ENCODE data around the gene HIVEP3.

Gene HIVEP3

GRCh38 chr1:41536361-41536802 lies 382.3 kb downstream of the HIVEP3 start:
- peaks cover 0 to 18% (median 13%) of the 10 kb centered on the region in 5 donors for H3K4me1 ChIP-seq (ENCODE audit: control insufficient read depth in 5 of 5, insufficient read depth in 5 of 5, low read length in 5 of 5)
- no peak overlapping the region for H3K27ac ChIP-seq (ENCODE audit: low read depth, low read length)
- H3K9me3 ChIP-seq (ENCODE audit: control insufficient read depth in 5 of 5, low read length in 5 of 5) = no peaks in the 10 kb centered on the region
- no peaks in the 10 kb centered on the region for H3K36me3 ChIP-seq (ENCODE audit: control insufficient read depth in 5 of 5, insufficient read depth in 5 of 5, low read length in 5 of 5)
- no peak overlapping the region for H3K4me3 ChIP-seq (ENCODE audit: low read depth in 1 of 5, low read length in 5 of 5)
- H3K27me3 ChIP-seq (ENCODE audit: control insufficient read depth in 5 of 5, insufficient read depth in 4 of 5, low read length in 5 of 5) = no peaks in the 10 kb centered on the region
- no peak overlapping the region for H3K9ac ChIP-seq (ENCODE audit: low read length in 5 of 5)

GRCh38 chr1:41535716-41536115 lies 383.0 kb downstream of the HIVEP3 start:
- no peaks in the 10 kb centered on the region for H3K9me3 ChIP-seq (ENCODE audit: control insufficient read depth in 5 of 5, low read length in 5 of 5)
- no peaks in the 10 kb centered on the region for H3K36me3 ChIP-seq (ENCODE audit: control insufficient read depth in 5 of 5, insufficient read depth in 5 of 5, low read length in 5 of 5)
- H3K4me1 ChIP-seq (ENCODE audit: control insufficient read depth in 5 of 5, insufficient read depth in 5 of 5, low read length in 5 of 5) = peaks cover 0 to 14% (median 13%) of the 10 kb centered on the region in 5 donors
- H3K9ac ChIP-seq (ENCODE audit: low read length in 5 of 5) = no peak overlapping the region
- no peak overlapping the region for H3K4me3 ChIP-seq (ENCODE audit: low read depth in 1 of 5, low read length in 5 of 5)
- no peaks in the 10 kb centered on the region for H3K27me3 ChIP-seq (ENCODE audit: control insufficient read depth in 5 of 5, insufficient read depth in 4 of 5, low read length in 5 of 5)
- H3K27ac ChIP-seq (ENCODE audit: low read depth, low read length) = no peak overlapping the region

- no peaks in the 10 kb centered on the region for H3K9me3 ChIP-seq (ENCODE audit: control insufficient read depth in 5 of 5, low read length in 5 of 5)
- H3K27ac ChIP-seq (ENCODE audit: low read depth, low read length) = no peak overlapping the region
- peaks cover 0 to 14% (median 13%) of the 10 kb centered on the region in 5 donors for H3K4me1 ChIP-seq (ENCODE audit: control insufficient read depth in 5 of 5, insufficient read depth in 5 of 5, low read length in 5 of 5)
- no peaks in the 10 kb centered on the region for H3K27me3 ChIP-seq (ENCODE audit: control insufficient read depth in 5 of 5, insufficient read depth in 4 of 5, low read length in 5 of 5)
- H3K9ac ChIP-seq (ENCODE audit: low read length in 5 of 5) = no peak overlapping the region
- H3K36me3 ChIP-seq (ENCODE audit: control insufficient read depth in 5 of 5, insufficient read depth in 5 of 5, low read length in 5 of 5) = no peaks in the 10 kb centered on the region
- no peak overlapping the region for H3K4me3 ChIP-seq (ENCODE audit: low read depth in 1 of 5, low read length in 5 of 5)
These were observed 383.4 kb downstream of the HIVEP3 start for GRCh38 chr1:41535276-41535675.

GRCh38 chr1:41534181-41535076 lies 384.3 kb downstream of the HIVEP3 start:
- no peaks in the 10 kb centered on the region for H3K9me3 ChIP-seq (ENCODE audit: control insufficient read depth in 5 of 5, low read length in 5 of 5)

GRCh38 chr1:41533731-41534080 lies 385.0 kb downstream of the HIVEP3 start:
- H3K4me1 ChIP-seq (ENCODE audit: control insufficient read depth in 5 of 5, insufficient read depth in 5 of 5, low read length in 5 of 5) = peaks cover 0 to 14% (median 13%) of the 10 kb centered on the region in 5 donors
- H3K9me3 ChIP-seq (ENCODE audit: control insufficient read depth in 5 of 5, low read length in 5 of 5) = no peaks in the 10 kb centered on the region
- no peaks in the 10 kb centered on the region for H3K27me3 ChIP-seq (ENCODE audit: control insufficient read depth in 5 of 5, insufficient read depth in 4 of 5, low read length in 5 of 5)
- no peaks in the 10 kb centered on the region for H3K36me3 ChIP-seq (ENCODE audit: control insufficient read depth in 5 of 5, insufficient read depth in 5 of 5, low read length in 5 of 5)
- no peak overlapping the region for H3K4me3 ChIP-seq (ENCODE audit: low read depth in 1 of 5, low read length in 5 of 5)
- no peak overlapping the region for H3K27ac ChIP-seq (ENCODE audit: low read depth, low read length)
- H3K9ac ChIP-seq (ENCODE audit: low read length in 5 of 5) = no peak overlapping the region

More at GRCh38 chr1:41534181-41535076, 384.3 kb downstream of the HIVEP3 start:
- Histone ChIP-seq H3K4me3 (ENCODE audit: low read depth in 1 of 5, low read length in 5 of 5) (no peak overlapping the region), H3K27me3 (ENCODE audit: control insufficient read depth in 5 of 5, insufficient read depth in 4 of 5, low read length in 5 of 5) (no peaks in the 10 kb centered on the region), H3K4me1 (ENCODE audit: control insufficient read depth in 5 of 5, insufficient read depth in 5 of 5, low read length in 5 of 5) (peaks cover 0 to 14% (median 13%) of the 10 kb centered on the region in 5 donors), H3K36me3 (ENCODE audit: control insufficient read depth in 5 of 5, insufficient read depth in 5 of 5, low read length in 5 of 5) (no peaks in the 10 kb centered on the region), H3K9ac (ENCODE audit: low read length in 5 of 5) (no peak overlapping the region), H3K27ac (ENCODE audit: low read depth, low read length) (no peak overlapping the region)

- peaks cover 0 to 14% (median 12%) of the 10 kb centered on the region in 5 donors for H3K4me1 ChIP-seq (ENCODE audit: control insufficient read depth in 5 of 5, insufficient read depth in 5 of 5, low read length in 5 of 5)
- no peaks in the 10 kb centered on the region for H3K36me3 ChIP-seq (ENCODE audit: control insufficient read depth in 5 of 5, insufficient read depth in 5 of 5, low read length in 5 of 5)
- no peak overlapping the region for H3K9ac ChIP-seq (ENCODE audit: low read length in 5 of 5)
- H3K27me3 ChIP-seq (ENCODE audit: control insufficient read depth in 5 of 5, insufficient read depth in 4 of 5, low read length in 5 of 5) = no peaks in the 10 kb centered on the region
- H3K9me3 ChIP-seq (ENCODE audit: control insufficient read depth in 5 of 5, low read length in 5 of 5) = no peaks in the 10 kb centered on the region
- H3K27ac ChIP-seq (ENCODE audit: low read depth, low read length) = no peak overlapping the region
- H3K4me3 ChIP-seq (ENCODE audit: low read depth in 1 of 5, low read length in 5 of 5) = no peak overlapping the region
These were observed 385.5 kb downstream of the HIVEP3 start for GRCh38 chr1:41533016-41533730.

GRCh38 chr1:41532206-41532975 lies 386.3 kb downstream of the HIVEP3 start:
- Histone ChIP-seq H3K4me1 (ENCODE audit: control insufficient read depth in 5 of 5, insufficient read depth in 5 of 5, low read length in 5 of 5) (peaks cover 0 to 6% (median 4%) of the 10 kb centered on the region in 5 donors), H3K36me3 (ENCODE audit: control insufficient read depth in 5 of 5, insufficient read depth in 5 of 5, low read length in 5 of 5) (no peaks in the 10 kb centered on the region), H3K9me3 (ENCODE audit: control insufficient read depth in 5 of 5, low read length in 5 of 5) (no peaks in the 10 kb centered on the region), H3K9ac (ENCODE audit: low read length in 5 of 5) (no peak overlapping the region), H3K4me3 (ENCODE audit: low read depth in 1 of 5, low read length in 5 of 5) (no peak overlapping the region), H3K27me3 (ENCODE audit: control insufficient read depth in 5 of 5, insufficient read depth in 4 of 5, low read length in 5 of 5) (no peaks in the 10 kb centered on the region), H3K27ac (ENCODE audit: low read depth, low read length) (no peak overlapping the region)

GRCh38 chr1:41530411-41530810 lies 388.3 kb downstream of the HIVEP3 start:
- no peak overlapping the region for H3K9ac ChIP-seq (ENCODE audit: low read length in 5 of 5)
- no peak overlapping the region for H3K4me3 ChIP-seq (ENCODE audit: low read depth in 1 of 5, low read length in 5 of 5)
- H3K27me3 ChIP-seq (ENCODE audit: control insufficient read depth in 5 of 5, insufficient read depth in 4 of 5, low read length in 5 of 5) = no peaks in the 10 kb centered on the region
- H3K4me1 ChIP-seq (ENCODE audit: control insufficient read depth in 5 of 5, insufficient read depth in 5 of 5, low read length in 5 of 5) = no peaks in the 10 kb centered on the region
- no peaks in the 10 kb centered on the region for H3K36me3 ChIP-seq (ENCODE audit: control insufficient read depth in 5 of 5, insufficient read depth in 5 of 5, low read length in 5 of 5)
- no peaks in the 10 kb centered on the region for H3K9me3 ChIP-seq (ENCODE audit: control insufficient read depth in 5 of 5, low read length in 5 of 5)
- H3K27ac ChIP-seq (ENCODE audit: low read depth, low read length) = no peak overlapping the region

- H3K36me3 ChIP-seq (ENCODE audit: control insufficient read depth in 5 of 5, insufficient read depth in 5 of 5, low read length in 5 of 5) = peaks cover 0 to 3% (median 2%) of the 10 kb centered on the region in 5 donors
- no peak overlapping the region for H3K27ac ChIP-seq (ENCODE audit: low read depth, low read length)
- no peak overlapping the region for H3K9ac ChIP-seq (ENCODE audit: low read length in 5 of 5)
- H3K4me1 ChIP-seq (ENCODE audit: control insufficient read depth in 5 of 5, insufficient read depth in 5 of 5, low read length in 5 of 5) = no peaks in the 10 kb centered on the region
- no peak overlapping the region for H3K4me3 ChIP-seq (ENCODE audit: low read depth in 1 of 5, low read length in 5 of 5)
- no peaks in the 10 kb centered on the region for H3K9me3 ChIP-seq (ENCODE audit: control insufficient read depth in 5 of 5, low read length in 5 of 5)
- no peaks in the 10 kb centered on the region for H3K27me3 ChIP-seq (ENCODE audit: control insufficient read depth in 5 of 5, insufficient read depth in 4 of 5, low read length in 5 of 5)
These were observed 388.9 kb downstream of the HIVEP3 start for GRCh38 chr1:41529621-41530395.

All from subcutaneous abdominal adipose tissue (tissue), 5 donors.